Central memory CD4-positive, alpha-beta T cell (primary cell): ENCODE data around the gene MAX.
"Not testable (repeated sequence)": the region's sequence is repeated elsewhere in the genome, so short reads cannot be mapped to it uniquely, and the experiment has no call there.

Experiments used
- DNase-seq: peaks from one replicate; pipeline ENCODE4 v3.0.0; 2022

Gene MAX

DNA sequence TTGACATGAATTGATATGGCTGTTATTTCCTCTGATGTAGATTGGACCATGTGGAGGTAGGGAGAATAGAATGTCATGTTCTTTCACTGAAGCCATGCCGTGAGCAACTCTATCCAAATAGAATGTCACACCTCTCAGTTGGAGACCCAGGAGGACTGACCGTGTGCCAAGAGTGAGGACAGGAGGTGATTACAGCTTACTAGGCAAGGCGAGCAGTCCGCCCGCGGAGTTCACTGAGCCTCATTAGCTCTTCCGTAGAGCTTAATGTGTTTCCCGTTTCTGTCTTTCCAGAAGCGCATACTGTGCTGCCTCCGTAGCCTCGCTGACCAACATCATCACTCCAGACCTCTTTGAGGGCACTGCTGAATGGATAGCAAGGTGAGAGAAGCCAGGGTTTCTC, 70.0 kb downstream of the MAX start:
- DNase-seq: no peak

DNA sequence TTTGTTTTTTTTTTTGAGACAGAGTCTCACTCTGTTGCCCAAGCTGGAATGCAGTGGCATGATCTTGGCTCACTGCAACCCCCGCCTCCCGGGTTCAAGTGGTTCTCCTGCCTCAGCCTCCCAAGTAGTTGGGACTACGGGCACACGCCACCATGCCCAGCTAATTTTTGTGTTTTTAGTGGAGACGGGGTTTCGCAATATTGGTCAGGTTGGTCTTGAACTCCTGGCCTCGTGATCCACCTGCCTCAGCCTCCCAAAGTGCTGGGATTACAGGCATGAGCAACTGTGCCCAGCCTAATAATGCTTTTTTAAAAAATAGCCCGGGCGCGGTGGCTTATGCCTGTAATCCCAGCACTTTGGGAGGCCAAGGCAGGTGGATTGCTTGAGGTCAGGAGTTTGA, 71.0 kb downstream of the MAX start:
- DNase-seq: not testable (repeated sequence)

DNA sequence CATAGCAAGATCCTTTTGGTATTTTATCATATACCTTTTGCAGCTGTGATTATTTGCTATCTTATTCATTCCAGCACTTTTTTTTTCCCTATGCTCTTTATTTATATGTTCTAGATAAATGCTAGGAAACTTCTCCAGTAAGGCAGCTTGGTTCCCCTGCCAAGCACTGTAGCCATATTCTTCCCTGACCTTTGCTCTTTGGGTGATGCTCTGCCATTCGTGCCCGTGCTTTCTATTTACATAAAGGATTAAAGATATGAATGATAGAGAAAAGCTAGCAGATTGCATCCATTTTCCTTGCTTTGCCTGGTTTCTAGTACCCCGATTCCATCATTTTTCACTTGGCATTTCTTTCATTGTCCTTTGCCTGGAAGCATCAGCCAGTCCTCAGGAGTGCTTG, 73.4 kb downstream of the MAX start:
- DNase-seq: no peak

DNA sequence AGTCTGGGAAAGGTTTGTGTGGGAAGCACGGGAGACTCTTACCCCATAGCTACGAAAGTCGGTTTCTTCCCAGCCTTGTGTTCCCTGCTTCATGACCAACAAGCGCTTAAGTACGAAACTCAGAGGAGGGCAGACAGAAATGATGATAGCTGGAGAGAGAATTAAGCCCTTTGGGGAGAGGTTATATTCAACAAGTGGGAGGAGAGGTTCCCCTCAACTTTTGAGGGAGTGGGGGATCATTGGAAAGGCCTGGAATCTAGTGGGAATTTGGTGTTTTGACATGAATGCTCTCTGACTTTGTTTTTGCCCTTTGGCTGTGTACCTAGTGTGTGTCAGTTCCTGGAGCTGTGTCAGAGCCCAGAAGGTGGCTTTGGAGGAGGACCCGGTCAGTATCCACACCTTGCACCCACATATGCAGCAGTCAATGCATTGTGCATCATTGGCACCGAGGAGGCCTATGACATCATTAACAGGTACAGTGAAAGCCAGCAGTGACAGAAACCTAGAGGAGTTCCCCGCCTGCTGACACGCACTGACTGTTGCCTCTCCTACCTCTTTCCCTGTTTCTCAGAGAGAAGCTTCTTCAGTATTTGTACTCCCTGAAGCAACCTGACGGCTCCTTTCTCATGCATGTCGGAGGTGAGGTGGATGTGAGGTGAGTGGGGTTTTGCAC, 75.1 kb downstream of the MAX start:
- no peak for DNase-seq

DNA sequence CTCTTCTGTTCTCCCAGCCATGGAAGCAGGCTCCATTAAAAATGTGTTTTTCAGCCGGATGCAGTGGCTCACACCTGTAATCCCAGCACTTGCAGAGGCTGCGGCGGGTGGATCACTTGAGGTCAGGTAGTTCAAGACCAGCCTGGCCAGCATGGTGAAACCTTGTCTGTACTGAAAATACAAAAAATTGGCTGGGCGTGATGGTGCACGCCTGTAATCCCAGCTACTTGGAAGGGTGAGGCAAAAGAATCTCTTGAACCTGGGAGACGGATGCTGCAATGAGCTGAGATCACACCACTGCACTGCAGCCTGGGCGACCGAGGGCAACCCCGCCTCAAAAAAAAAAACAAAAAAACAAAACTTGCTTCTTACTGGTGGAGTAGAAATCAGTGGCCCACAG, 75.8 kb downstream of the MAX start:
- DNase-seq: no peak

DNA sequence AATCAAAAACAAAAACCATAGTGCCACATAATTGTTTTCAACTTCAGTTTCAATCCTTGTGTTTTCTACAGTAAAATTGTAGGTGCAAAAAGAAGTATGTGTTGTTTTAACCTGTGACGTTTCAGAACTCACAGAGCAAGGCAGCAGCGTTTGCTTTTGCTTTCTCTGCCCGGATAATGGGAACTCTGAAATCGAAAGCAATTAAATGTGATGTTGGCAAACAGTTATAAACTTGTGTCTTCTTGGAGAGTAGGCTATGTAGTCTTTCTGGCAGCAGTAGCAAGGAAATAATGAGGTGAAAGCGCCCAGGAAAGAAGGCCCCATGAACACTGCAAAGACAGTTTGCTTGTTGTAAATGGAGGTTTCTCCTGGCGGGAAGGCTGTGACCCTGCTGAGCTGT, 76.5 kb downstream of the MAX start:
- DNase-seq: no peak
